CD4-positive, alpha-beta T cell treated with Interleukin-21 for 1 hour (primary cell): ENCODE data around the gene SCYGR1.
A peak's percentile ranks its signal among the peaks of the same experiment; 100 is the strongest.
"Not testable (repeated sequence)": the region's sequence is repeated elsewhere in the genome, so short reads cannot be mapped to it uniquely, and the experiment has no call there.

Source experiments
- DNase-seq: peaks from one replicate; pipeline ENCODE4 v3.0.0-alpha.2; 2020

SCYGR1 gene

DNA sequence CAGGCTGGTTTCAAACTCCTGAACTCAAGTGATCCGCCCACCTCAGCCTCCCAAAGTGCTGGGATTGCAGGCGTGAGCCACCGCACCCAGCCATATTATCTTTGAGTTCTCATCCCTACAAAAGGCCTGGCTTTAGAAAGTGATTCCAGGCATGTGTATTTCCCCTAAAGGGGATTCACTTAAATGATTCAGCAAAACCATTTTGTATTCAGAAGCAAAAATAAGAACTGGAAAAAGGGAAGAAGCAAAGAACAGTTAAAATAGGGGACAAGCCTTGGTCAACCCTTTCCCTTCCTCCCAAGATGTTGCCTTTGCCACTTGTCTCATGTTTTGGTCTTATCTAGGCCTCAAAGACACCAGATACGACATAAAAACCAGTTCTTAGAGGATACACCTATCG lies 19.2 kb downstream of the SCYGR1 start:
- DNase-seq: no peak

DNA sequence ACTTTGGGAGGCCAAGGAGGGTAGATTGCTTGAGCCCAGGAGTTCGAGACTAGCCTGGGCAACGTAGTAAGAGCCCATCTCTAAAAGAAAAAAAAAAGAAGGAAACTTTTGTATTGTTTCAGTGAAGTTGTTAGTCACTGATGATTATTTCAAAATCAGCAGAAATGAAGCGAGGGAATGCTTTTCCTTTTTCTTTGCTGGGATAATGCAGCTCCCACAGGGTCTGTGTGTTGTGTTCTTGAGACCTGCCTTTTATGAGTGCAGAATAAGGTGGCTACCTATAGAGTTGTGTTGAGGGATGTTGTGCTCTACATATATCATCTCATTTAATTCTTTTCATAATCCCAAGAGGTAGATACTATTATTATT lies 20.3 kb downstream of the SCYGR1 start:
- DNase-seq: no peak

DNA sequence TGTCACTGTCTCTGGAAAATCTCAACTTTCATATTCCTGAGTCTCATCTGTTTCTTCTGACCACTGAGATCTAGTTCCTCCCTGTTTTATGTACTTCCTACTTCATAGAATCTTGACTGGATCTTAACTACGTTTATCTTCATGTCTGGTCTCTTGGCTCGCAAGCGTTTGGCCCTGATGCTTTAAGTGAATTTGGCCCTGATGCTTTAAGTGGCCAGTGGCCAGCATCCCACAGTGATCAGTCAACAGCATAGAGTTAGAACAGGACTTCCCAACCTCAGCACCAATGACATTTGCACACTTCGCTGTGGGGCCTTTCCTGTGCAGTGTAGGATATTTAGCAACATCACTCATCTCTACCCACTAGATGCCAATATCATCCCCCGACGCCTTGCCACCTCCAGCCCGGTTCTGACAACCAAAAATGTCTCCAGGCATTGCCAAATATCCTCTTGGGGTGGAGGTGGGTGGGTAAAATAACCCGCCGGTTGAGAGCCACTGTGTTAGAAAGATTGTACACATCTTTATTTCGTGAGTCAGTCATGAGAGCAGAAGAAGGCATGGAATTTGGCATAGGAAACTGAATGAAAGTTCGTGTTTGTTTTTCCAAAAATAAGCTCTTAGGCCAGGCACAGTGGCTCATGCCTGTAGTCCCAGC lies 20.9 kb downstream of the SCYGR1 start:
- no peak for DNase-seq

DNA sequence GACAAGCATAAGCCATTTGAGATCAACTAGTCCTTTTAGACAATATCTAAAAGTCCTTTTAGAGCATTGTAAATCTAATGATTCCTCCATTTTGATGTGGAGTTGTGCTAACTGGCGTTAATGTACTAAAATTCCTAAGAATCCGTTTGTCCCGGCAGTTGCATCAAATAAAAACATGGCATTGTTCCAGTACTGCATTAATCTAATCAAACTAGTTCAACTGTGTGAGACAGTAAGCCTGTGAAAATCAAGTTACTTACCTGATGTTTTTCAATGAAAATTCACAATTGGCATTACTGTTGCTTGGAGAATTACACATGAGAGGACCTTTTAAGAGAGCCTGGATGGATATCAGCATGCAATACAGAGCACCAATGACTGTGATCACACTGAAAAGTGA lies 21.9 kb downstream of the SCYGR1 start:
- no peak for DNase-seq

DNA sequence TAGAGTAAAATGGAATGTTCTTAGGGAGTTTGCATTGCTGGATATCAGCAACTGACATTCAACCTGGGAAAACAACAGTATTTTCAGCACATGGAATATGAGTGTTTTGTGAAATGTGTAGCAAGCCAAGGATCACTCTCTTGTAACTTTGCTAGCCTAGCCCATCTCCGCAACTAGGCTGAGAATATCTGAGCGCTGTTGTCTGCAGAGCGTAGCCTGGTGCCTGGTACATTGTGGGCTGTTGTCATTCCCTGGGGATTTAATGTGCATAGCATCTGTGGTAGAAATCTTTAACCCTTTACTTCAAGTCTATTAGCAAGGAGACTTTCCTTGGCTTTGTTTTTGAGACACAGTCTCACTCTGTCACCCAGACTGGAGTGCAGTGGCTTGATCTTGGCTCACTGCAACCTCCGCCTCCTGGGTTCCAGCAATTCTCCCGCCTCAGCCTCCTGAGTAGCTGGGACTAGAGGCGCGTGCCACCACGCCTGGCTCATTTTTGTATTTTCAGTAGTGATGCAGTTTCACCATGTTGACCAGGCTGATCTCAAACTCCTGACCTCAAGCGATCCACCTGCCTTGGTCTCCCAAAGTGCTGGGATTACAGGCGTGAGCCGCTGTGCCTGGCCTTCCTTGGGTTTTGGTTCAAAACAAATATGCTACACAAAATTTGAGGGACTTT lies 23.0 kb downstream of the SCYGR1 start:
- DNase-seq: not testable (repeated sequence)

DNA sequence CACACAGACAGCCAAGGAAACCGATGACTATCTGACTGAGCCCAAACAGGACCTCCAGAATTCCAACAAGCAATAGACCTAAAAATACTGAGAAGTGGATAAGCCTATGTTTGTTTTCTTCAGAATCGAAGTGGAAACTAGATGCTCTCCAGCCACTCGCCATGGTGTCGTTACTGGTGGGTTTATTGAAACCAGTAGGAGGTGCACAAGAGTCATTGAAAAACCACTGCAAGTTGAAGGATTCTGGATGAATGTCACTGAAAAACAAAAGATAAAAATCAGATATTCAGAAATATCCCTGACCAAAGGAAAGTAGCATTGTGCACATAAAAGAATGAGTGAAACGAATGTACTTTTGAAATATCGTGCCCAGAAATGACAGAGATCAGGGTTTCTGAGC lies 24.0 kb downstream of the SCYGR1 start:
- DNase-seq: peak; percentile 24

DNA sequence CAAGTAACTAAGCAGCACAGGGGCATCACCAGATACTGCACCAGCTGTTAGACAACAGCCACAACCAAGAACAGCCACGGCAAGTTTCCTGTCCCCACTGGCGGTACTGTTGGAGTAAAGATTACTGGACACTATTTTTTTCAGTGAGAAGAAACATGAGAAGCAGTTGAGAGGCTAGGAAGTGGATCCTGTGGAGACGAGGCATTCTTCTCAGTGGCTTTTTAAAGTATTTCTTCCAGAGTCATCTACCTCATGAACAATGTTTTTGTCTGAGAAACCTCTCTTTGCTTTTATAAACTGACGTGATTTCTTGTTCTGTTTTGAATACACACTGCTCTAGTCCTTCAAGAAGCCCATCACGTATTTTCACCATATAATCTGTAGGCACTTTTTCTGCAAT lies 27.4 kb downstream of the SCYGR1 start:
- no peak for DNase-seq

DNA sequence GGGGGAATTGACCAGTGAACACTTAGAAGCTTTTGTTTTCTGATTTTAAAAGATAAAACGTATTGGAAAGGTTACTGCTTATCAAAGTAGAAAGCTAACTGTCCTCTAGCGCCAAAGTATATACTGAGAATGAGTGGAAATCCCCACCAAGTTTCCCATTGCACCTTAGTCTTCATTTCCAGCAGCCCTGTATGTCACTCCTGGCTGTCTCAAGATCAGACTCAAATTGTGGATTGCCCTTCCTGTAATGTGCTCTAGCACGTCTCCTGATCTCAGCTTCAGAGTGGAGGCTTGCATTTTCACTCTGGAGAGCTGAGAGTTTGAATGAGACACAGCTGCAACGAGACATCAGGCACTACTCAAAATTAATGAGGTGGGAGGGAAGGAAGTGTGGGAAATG lies 36.1 kb downstream of the SCYGR1 start:
- DNase-seq: no peak

DNA sequence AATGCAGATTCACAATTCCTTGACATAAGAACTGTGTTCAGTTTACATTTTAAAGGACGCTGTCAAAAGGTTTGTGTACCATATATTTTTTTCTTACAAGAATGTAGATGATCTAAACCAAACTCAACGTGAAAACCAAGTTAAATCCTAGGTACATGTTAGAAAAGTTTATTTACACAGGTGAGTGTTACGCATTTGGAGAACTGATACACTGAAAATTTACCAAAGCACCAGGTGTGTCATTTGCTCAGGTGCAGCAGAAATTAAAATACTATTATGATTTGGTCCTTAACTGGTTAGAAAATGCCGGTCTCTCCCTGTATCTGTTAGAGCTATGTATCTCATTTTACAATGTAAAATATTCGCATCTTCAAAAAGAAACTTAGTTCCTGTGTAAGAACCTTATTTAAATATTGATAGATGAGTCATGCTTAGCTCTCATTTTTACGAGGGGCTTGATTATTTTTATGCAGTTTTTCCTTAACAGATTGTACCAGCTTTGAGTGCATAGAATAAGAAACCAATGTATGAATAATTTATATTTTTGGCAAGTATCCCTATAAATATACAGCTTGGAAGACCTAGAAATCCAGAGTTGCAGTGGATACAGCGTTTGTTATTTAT lies 37.6 kb downstream of the SCYGR1 start:
- DNase-seq: no peak

DNA sequence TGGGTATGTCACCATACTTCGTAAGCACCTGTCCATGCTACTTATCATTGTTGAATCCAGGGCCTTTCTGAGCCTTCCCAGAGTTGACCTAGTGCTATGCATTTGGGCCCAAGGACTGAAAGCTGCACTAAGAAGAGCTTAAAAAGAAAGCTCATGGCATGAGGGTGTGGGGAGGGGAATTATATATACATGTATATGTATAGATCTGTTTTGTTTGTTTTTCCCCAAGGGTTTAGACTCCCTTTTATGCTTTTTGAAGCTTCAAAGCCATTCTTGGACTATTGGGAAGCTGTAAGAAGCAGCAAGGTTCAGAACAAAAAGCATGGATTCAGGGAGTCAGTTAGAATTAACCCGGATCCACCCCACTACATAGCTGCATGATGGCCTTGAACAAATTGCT lies 39.4 kb downstream of the SCYGR1 start:
- no peak for DNase-seq

DNA sequence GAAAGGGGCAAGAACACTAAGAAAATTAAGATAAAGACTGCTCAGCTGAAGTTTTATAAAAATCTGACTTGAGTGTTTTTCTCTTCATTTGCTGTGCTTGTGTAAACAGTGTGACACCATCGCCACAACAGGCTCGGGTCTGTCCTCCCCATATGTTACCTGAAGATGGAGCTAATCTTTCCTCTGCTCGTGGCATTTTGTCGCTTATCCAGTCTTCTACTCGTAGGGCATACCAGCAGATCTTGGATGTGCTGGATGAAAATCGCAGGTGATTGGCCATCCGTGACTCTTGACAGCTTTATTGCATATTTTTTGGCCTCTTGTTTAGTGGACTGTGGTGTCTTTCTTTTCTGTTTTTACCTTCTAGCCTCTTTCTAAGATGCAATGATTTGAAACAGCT lies 40.6 kb downstream of the SCYGR1 start:
- no peak for DNase-seq

DNA sequence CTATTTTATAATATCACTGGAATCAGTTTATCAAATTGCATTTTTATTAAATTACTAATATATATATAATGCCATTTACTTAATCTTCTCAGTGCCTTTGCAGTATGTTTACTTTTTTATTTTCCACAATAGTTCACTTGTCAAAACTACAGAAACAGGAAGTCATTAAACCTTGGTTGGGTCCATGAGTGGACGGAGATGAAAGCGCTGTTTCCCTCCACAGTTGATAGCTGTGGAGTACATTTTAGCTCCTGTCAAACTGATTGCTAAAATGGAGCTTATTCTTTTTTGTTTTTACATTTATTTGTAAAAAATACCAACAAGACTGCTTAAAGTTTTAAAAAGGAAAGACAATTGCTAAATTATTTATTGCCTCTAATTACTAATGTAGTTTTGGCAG lies 43.5 kb downstream of the SCYGR1 start:
- DNase-seq: no peak

DNA sequence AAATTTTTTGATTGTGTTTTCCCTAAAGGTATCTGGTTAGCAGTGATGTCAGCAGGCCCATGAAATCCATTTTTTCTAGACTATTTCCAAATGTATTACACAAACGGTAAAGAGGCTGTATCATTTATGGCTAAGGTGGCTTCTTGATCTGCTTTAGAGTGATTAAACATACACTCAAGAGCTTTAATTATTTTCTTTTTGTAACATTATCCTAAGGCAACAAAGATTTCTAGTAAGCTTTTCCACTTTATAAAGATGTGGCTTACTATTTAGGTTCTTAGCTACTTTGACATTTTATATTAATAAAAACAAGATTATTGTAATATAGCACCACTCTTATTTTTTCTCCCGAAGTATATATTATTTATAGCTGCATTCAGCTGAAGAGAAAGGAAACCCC lies 46.2 kb downstream of the SCYGR1 start:
- no peak for DNase-seq

DNA sequence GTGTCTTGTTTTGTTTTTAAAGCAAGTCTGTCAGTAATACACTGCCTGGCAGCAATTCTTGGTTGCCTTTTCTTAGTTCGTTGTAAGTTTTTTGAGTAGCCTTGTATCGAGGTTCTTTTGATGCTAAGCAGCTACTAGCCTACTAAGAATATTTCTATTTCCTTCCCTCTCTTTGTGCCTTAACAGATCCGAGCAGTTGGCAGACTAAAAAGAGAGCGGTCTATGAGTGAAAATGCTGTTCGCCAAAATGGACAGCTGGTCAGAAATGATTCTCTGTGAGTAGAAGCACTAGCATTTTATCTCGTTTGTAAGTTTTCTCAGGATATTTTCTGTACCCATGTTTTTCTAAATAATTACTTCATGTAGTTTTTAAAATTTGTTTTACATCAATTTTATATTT lies 47.6 kb downstream of the SCYGR1 start:
- no peak for DNase-seq

DNA sequence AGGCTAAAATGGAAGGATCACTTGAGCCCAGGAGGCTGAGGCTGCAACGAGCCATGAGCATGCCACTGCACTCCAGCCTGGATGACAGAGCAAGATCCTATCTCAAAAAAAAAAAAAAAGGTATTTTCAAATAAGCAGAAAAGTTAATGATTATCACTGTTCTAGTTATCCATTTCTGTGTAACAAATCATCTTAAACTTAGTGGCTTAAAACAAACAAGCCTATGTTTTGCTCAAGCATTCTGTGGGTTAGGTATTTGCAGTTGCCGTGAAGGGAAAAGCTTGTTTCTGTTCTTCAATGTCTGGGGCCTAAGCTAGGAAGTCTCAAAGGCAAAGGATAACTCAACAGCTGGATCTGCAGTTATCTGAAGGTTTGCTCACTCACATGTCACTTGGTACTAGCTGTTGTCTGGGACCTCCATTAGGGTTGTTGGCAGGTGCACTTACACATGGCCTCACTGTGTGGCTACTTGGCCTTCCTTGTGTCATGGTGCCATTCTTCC lies 48.6 kb downstream of the SCYGR1 start:
- no peak for DNase-seq
